HTERT RPE-1 (cell line): ENCODE results near the gene HECTD1.

ENCODE experiments used
- in situ Hi-C: fragments of 300-500 bp; cut with MboI; formaldehyde crosslinking; loops from 4 replicates; pipeline ENCODE4 v1.14.3; 2020; ENCODE audit warnings: low sequenced_read_pairs

HECTD1 gene

GRCh38 chr14:31159682-31160296, 47.8 kb downstream of the HECTD1 start:
- in situ Hi-C loops: no loop called here

- in situ Hi-C loops: no loop called here
Measured at GRCh38 chr14:31154956-31155355, 52.6 kb downstream of the HECTD1 start.

DNA sequence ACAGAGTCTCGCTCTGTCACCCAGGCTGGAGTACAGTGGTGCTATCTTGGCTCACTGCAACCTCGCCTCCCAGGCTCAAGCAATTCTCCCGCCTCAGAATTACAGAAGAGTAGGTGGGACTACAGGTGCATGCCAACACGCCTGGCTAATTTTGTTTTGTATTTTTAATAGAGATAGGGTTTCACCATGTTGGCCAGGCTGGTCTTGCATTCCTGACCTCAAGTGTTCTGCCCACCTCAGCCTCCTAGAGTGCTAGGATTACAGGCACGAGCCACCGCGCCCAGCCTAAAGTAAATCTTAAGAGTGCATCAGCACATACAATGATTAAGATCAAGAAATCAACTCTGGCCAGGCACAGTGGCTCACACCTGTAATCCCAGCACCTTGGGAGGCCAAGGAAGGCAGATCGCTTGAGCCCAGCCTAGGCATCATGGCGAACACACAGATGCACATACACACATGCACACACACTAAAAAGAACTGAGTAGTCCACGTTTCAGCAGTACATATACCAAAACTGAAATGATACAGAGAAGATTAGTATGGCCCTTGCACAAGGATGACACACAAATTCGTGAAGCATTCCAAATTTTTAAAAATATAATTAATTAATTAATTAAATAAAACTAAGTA, 65.0 kb downstream of the HECTD1 start:
- in situ Hi-C loops: no loop called here

DNA sequence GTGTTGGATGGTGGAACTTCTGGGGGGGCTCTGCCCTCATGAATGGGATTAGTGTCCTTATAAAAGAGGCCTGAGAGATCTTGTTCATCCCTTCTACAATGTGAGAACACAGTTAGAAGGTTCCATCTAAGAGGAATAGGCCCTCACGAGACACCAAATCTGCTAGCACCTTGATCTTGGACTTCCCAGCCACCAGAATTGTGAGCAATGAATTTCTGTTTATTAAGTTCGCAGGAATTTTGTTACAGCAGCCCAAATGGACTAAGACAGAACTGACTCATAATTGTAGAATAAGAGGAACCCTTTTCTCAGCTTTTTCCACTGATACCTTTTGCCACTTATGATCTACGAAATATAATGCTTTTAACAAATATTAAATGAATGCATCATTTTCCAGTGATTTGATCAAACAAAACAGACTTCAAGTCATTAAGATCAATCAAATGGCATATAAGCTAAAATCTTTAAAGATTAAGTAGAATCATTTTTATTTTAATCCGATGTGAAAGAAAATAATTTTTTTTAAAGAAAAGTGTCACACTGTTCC, 68.2 kb downstream of the HECTD1 start:
- in situ Hi-C loops: no loop called here

DNA sequence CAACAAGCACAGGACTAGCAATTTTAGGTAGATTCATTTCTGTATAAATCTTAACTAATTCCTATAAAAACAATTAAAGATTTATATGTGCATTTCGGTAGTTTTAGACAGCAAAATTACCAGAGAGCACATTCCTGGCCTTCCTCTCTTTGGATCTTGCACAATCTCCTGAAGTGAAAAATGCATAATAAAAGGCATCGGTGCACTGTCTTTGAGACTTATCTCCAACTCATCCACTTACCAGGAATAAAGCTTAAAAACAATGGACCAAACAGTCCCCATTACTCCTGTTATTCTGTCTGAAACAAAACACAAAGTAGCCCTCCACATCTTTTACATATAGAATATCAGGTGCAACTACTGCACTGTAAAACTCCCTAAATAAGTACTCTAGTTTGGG, 69.3 kb downstream of the HECTD1 start:
- in situ Hi-C loops: no loop called here

DNA sequence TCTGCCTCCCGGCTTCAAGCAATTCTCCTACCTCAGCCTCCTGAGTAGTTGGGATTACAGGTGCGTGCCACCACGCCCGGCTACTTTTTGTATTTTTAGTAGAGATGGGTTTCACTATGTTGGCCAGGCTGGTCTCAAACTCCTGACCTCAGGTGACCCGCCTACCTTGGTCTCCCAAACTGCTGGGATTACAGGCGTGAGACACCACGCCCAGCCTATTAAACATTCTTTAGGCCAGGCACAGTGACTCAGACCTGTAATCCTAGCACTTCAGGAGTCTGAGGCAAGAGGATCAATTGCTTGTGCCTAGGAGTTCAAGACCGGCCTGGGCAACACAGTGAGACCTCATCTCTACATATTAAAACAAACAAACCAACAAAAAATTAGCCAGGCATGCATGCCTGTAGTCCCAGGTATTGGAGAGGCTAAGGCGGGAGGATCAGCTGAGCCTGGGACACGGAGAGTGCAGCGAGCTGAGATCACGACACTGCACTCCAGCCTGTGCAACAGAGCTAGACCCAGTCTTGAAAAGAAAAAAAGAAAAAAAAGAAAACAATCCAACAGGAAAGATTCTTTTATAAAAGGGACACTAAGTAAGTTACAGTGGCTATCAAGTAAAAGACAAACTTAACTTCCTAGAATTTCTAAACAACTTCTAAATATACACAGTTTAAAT, 70.2 kb downstream of the HECTD1 start:
- in situ Hi-C loops: no loop called here

DNA sequence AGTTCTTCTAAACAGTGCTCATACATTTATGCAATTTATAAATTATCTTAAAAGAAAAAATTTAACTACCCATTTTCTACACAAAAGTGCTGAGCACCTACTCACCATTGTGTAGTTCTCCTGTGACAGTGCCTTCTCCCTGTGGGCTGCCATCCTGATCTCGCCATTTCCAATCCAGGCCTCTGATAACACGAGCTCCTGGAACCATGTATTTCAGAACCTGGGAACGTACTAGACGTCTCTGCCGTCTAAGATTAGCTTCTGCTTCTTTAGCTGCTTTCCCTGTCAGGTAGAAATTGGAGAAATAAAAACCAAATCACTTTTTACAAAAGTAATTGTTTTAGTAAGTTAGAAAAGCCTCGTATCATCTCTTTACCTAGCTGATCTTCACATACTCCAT, 74.5 kb downstream of the HECTD1 start:
- in situ Hi-C loops: no loop called here

- in situ Hi-C loops: no loop called here
Measured at GRCh38 chr14:31128601-31129526, 78.7 kb downstream of the HECTD1 start.

DNA sequence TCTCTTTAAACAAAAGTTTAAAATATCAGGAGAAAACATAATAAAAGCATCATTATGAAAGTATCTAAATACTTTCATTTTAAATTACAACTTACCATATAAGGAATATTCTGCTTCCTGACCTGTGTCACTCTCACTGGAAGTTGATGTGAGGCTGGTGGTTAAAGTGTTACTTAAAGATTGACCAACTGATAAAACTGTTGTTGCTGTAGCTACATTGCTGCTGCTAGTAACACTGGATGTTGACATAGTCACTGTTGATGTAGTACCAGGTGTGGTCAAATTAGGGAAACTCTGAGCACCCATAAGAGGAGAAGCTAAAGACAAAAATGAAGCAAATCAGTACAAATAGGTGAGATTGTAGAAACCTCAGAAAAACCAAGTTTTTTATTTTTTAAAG, 79.9 kb downstream of the HECTD1 start:
- in situ Hi-C loops: no loop called here

DNA sequence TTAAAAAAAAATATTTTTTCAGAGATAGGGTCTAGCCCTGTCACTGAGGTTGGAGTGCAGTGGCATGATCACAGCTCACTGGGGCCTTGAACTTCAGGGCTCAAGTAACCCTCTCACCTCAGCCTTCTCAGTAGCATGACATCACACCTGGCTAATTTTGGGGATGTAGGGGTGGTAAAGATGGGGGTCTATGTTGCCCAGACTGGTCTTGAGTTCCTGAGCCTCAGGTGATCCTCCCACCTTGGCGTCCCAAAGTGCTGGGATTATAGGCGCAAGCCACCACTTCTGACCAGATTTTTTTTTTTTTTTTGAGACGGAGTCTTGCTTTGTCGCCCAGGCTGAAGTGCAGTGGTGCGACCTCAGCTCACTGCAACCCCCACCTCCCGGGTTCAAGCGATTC, 80.9 kb downstream of the HECTD1 start:
- in situ Hi-C loops: no loop called here

GRCh38 chr14:31125231-31125630, 82.4 kb downstream of the HECTD1 start:
- in situ Hi-C loops: no loop called here

DNA sequence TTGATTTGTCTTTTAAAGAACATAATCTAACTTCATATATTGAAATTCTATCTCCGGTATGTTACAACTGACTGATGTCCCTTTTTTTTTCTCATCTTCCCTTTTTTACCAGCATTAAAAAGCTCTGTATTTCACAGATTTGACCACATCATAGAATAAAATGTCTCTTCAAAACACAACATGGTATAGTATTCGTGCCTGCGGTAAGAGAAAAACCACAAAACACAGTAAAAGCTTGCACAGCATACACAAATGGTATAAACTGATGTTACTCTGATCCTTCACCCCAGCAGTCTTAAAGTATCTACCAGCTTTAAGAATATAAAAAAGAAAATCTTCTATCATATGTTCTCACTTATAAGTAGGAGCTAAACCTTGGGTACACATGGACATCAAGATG, 83.4 kb downstream of the HECTD1 start:
- in situ Hi-C loops: no loop called here

GRCh38 chr14:31122921-31123320, 84.7 kb downstream of the HECTD1 start:
- in situ Hi-C loops: no loop called here

DNA sequence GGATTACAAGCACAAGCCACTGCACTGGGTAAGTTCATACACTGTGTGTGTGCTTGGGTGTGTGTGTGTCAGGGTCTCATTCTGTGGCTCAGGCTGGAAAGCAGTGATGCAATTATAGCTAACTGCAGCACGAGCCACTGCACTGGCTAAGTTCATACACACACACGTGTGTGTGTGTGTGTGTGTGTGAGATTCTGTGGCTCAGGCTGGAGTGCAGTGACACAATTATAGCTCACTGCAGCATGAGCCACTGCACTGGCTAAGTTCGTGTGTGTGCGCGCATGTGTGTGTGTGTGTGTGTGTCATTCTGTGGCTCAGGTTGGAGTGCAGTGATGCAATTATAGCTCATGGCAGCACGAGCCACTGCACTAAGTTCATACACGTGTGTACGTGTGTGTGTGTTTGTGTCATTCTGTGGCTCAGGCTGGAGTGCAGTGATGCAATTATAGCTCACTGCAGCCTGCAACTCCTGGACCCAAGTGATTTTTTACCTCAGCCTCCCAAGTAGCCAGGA, 85.4 kb downstream of the HECTD1 start:
- in situ Hi-C loops: no loop called here

- in situ Hi-C loops: no loop called here
Measured at GRCh38 chr14:31118892-31119291, 88.7 kb downstream of the HECTD1 start.

DNA sequence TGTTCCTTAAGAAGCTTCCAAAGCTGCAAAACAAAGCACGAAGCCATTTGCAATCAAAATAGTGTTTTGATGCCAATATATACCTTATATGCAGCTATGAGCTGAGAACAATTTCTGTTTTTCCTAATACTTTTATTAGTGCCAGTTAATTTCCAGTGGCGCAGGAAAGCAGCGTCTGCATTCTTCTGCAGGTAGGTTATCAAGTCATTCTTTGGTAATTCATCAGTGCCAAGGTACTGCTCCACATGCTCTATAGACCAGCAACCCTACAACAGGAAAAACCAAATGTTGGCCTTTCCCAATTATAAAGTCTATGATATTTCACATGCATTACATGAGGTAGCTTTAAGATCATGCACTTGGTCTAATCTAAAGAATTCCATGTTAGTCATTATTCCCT, 93.8 kb downstream of the HECTD1 start:
- in situ Hi-C loops: no loop called here

DNA sequence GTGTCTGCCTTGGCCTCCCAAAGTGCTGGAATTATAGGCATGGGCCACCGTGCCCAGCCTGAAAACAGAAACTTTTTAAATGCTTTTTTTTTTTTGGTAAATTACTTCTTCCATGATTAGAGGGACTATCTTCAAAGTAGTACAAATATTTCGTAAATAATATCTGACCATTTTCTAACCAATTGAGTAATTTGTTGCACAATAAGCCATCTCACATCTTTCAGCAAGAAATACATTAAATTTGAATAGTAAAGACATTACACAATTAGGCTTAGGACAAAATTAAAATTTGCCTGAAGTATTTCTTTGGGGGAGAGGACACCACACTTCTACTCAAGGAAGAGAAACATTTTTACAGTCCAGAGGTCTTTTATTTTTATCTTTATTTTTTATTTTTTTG, 96.7 kb downstream of the HECTD1 start:
- in situ Hi-C loops: no loop called here

DNA sequence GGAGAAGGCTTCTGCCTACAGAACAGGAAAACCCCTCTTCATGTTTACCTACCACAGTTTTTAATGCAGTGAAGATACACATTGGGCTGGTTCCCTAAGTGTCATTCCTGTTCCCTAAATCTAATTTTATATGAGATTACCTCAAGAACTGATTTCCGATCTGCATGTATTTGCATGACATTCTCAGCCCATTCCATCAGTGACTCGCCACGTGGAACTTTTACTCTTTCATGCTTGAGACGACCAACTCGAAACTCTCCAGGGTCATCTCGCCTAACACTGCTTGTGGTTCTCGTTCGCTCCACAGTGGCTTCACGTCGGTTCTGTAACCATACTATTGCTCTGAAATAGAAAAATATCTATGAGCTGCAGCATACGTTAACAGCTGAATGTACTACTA, 98.3 kb downstream of the HECTD1 start:
- in situ Hi-C loops: no loop called here

DNA sequence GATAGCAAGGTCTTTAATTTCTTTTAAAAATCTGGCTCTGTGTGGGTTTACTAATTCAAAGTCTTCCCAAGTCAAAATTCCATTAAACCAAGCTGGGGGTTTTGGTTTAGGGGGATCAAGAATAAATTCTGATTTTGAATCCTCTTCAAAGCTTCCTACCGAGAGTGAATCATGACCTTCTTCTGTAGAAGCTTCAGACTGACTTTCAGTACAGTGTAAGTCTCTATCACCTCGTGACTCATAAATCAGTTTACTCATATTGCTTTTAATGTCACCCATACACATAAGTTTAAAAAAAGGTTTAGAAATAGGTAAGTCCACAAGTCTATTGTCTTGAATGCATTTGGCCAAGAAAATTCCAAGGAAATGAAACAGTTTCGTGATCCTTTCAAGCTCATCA, 100.8 kb downstream of the HECTD1 start:
- in situ Hi-C loops: no loop called here

DNA sequence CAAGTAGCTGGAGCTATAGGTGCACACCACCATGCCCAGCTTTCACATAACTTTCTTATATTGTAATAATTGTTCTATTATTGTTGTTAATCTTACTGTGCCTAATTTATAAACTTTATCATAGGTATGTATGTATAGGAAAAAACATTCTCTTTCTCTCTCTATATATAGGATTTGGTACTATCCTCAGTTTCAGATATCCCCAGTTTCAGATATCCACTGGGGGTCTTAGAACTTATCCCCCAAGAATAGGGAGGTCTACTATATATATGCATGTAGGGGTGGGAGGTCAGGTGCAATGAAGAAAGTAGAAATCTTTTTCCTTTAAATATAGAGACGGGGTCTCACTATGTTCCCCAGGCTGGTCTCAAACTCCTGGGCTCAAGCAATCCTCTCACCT, 110.5 kb downstream of the HECTD1 start:
- in situ Hi-C loops: no loop called here

- in situ Hi-C loops: no loop called here
Measured at GRCh38 chr14:31096255-31096654, 111.3 kb downstream of the HECTD1 start.
